Effector memory CD4-positive, alpha-beta T cell (primary cell): ENCODE results near the gene SPATA25.

Experiments used
- DNase-seq, 3 donors: peaks; one replicate each; pipeline ENCODE4 v3.0.0-alpha.2; 2020
- H3K27ac ChIP-seq: 2 replicates; pipeline ENCODE4 v1.7.0; 2013; ENCODE audit warnings: mild to moderate bottlenecking, low read length, moderate library complexity; ENCODE audit not compliant: insufficient read depth, poor library complexity, severe bottlenecking
- H3K27me3 ChIP-seq: replicated peaks from 2 replicates; pipeline ENCODE4 v1.7.0; 2013; ENCODE audit warnings: mild to moderate bottlenecking, low read length; ENCODE audit not compliant: insufficient read depth, control insufficient read depth, poor library complexity, severe bottlenecking
- H3K36me3 ChIP-seq: 2 replicates; pipeline ENCODE4 v1.7.0; 2013; ENCODE audit warnings: mild to moderate bottlenecking, low read length, moderate library complexity; ENCODE audit not compliant: control insufficient read depth, insufficient read depth
- H3K4me1 ChIP-seq: 2 replicates; pipeline ENCODE4 v1.7.0; 2013; ENCODE audit warnings: low read length, mild to moderate bottlenecking; ENCODE audit not compliant: control insufficient read depth, insufficient read depth, poor library complexity, severe bottlenecking
- H3K4me3 ChIP-seq: 2 replicates; pipeline ENCODE4 v1.7.0; 2013; ENCODE audit warnings: low read length, low read depth, mild to moderate bottlenecking; ENCODE audit not compliant: insufficient read depth, poor library complexity, severe bottlenecking
- H3K9me3 ChIP-seq: 2 replicates; pipeline ENCODE4 v1.7.0; 2013; ENCODE audit warnings: mild to moderate bottlenecking, low read length, moderate library complexity; ENCODE audit not compliant: control insufficient read depth

SPATA25 gene

DNA sequence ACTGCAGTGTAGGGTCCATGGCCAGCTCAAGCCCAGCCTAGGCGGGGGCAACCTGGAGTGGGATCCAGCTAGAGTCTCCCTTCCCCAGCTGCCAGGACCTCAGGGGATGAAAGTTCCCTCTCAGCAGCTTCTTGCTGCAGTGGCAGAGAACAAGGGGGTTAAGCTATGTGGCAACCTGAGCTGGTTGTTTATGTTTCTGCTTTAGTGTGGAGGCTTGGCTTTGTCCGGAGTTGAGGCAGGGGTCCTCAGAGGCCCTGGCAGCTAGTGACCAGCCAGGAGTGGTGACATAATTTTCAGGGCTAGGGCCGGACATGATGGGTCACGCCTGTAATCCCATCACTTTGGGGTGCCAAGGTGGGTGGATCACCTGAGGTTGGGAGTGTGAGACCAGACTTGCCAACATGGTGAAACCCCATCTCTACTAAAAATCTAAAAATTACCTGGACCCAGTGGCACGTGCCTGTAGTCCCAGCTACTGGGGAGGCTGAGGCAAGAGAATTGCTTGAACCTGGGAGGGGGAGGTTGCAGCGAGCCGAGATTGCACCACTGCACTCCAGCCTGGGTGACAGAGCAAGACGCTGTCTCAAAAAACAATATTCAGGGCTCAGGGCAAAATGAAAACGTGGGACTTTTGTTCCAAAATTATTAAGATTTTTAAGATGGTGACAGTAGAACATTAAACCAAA is 38.5 kb upstream of the SPATA25 start:
- no peak overlapping the region for H3K27ac ChIP-seq
- H3K4me3 ChIP-seq = no peak overlapping the region
- H3K27me3 ChIP-seq = no peaks in the 10 kb centered on the region
- H3K9me3 ChIP-seq = no peaks in the 10 kb centered on the region
- H3K36me3 ChIP-seq = no peaks in the 10 kb centered on the region
- no peak for DNase-seq
- H3K4me1 ChIP-seq = peaks cover 3% of the 10 kb centered on the region

DNA sequence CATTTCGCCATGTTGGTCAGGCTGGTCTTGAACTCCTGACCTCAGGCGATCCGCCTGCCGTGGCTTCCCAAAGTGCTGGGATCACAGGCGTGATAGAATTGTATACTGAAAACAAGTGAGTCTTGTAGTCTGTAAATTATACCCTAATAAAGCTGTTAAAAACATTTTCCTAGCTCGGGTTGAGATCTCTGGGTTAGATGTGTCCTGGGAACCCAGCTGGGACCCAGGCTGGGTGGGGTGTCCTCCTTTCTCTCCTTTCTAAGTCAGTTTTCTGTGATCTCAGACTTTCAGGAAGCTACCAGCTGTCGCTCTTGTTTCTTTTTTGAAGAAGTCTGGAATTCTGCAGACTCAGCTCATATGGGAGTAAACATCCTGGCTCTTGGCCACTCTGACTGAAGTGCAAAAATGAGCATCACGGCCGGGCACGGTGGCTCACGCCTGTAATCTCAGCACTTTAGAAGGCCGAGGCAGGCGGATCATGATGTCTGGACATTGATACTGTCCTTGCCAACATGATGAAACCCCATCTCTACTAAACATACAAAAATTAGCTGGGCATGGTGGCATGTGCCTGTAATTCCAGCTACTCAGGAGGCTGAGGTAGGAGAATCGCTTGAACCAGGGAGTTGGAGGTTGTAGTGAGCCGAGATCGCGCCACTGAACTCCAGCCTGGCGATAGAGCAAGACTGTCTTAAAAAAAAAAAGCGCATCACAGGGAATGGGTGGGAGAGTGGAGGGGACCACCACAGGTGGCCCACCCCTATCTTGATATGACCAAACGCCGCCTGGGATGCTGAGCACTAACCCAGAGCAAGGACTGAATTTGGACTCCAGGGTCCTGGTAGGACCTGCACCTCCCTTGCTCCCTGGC is 37.2 kb upstream of the SPATA25 start:
- H3K4me3 ChIP-seq = no peak overlapping the region
- H3K27me3 ChIP-seq = no peaks in the 10 kb centered on the region
- H3K9me3 ChIP-seq = no peaks in the 10 kb centered on the region
- peaks cover 3% of the 10 kb centered on the region for H3K4me1 ChIP-seq
- H3K27ac ChIP-seq = no peak overlapping the region
- no peak for DNase-seq
- no peaks in the 10 kb centered on the region for H3K36me3 ChIP-seq

DNA sequence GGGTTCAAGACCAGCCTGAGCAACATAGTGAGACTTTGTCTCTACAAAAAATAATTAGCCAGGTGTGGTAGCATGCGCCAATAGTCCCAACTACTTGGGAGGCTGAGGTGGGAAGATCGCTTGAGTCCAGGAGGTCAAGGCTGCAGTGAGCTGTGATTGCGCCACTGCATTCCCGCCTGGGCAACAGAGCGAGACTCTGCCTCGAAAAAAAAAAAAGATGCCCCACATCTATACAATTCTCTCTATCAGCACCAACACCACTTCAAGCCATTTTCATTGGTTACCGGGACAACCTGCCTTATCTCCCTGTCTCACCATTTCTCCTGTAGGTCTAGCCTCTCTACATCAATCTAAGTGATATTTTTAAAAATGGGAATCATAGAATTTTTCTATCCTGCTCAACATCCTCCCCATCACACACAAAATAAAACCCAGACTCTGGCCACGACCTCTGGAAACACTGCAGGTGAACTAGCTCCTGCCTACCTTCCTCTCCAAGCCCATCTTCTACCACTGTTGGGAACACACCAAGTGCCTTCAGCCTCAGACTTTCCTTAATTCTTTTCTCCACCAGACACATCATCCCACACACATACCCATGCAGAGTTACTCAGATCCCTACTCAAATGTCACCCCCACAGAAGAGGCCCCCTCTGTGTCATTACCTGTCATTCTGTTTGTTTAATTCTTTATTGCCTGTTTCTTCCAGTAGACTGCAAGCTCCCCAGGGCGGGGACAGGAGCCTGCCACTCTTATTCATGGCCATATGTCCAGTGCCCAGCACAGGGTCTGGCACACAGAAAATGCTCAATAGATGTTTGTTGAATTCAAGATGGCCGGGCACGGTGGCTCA is 34.1 kb upstream of the SPATA25 start:
- no peak overlapping the region for H3K4me3 ChIP-seq
- no peaks in the 10 kb centered on the region for H3K27me3 ChIP-seq
- no peaks in the 10 kb centered on the region for H3K9me3 ChIP-seq
- no peaks in the 10 kb centered on the region for H3K36me3 ChIP-seq
- H3K27ac ChIP-seq = no peak overlapping the region
- H3K4me1 ChIP-seq = peaks cover 3% of the 10 kb centered on the region
- no peak for DNase-seq

DNA sequence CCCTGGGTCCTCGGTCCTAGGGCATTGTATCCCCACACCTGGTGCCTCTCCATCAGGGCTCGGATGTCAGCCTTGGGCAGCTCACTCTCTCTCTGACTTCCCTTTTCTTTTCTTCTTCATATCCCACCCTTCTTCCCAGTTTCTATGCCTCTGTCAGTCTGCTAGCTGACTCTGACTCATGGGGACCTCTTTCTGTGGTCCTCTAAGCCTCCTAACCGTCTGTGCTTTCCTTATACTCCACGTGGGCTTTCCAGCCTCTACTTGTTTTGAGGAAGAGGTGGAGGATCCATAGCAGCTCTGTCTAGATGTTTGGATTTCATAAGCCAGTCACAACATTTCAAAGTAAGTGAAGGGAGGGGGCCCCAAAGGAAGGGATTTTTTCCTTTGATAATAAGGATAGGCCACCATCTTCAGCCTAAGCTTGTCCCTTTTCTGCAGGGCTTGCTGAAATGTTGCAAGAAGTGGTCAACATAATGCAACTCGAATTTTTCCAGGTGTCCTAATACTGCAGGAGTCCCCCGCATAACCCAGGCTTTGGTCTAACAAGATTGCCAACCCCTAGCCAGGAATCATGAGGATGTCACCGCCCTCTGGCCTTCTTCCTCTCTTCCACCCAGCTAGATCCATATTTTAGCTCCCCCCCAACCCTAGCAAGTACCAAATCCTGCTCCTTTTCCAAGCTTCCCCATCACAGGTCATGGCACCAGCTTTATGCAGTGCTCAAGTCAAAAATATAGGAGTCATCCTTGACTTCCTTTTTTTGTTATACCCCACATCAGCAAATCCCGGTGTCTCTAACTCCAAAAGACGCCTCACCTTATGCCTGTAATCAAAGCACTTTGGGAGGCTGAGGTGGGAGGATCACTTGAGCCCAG is 33.3 kb upstream of the SPATA25 start:
- H3K4me1 ChIP-seq = peaks cover 3% of the 10 kb centered on the region
- DNase-seq = no peak
- H3K9me3 ChIP-seq = no peaks in the 10 kb centered on the region
- H3K36me3 ChIP-seq = no peaks in the 10 kb centered on the region
- H3K27ac ChIP-seq = no peak overlapping the region
- H3K27me3 ChIP-seq = no peaks in the 10 kb centered on the region
- H3K4me3 ChIP-seq = no peak overlapping the region

DNA sequence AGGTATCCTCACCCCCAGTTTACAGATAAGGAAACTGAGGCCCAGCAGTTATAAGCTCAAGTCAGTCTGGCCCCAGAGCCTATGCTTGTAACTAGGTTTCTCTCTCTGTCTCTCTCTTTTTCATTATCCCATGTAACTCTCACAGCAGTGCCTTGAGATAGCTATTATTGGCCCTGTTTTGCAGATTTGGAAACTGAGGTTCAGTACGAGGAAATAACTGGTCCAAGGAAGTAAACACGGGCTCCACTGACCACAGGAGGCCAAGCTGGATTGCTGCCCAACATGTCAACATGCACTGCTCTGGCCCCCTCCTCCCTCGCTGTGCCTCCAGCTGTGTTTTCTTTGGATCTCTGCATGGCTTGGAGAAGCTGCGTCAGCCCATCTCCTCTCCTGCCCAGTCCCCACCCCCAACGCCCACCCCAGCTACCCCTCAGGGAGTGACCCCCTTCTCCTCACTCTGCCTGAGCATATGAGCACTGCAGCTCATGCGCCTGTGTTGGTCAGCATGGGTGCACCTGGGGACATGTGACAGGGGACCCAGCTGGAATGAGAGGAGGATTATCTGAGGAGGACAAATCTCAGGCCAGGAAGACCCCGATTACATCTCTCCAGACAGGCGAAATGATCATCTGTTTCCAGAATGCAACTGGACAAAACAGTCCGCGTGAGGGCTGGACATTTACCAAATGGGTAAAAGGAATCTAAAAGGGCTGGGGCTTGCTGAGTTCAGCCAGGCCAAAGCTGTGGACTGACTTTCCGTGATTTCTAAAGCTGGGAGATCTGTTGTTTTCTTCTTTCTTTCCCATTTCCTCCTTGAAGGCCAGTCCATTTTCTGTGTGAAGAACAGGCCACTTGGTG is 32.3 kb upstream of the SPATA25 start:
- no peak for DNase-seq

DNA sequence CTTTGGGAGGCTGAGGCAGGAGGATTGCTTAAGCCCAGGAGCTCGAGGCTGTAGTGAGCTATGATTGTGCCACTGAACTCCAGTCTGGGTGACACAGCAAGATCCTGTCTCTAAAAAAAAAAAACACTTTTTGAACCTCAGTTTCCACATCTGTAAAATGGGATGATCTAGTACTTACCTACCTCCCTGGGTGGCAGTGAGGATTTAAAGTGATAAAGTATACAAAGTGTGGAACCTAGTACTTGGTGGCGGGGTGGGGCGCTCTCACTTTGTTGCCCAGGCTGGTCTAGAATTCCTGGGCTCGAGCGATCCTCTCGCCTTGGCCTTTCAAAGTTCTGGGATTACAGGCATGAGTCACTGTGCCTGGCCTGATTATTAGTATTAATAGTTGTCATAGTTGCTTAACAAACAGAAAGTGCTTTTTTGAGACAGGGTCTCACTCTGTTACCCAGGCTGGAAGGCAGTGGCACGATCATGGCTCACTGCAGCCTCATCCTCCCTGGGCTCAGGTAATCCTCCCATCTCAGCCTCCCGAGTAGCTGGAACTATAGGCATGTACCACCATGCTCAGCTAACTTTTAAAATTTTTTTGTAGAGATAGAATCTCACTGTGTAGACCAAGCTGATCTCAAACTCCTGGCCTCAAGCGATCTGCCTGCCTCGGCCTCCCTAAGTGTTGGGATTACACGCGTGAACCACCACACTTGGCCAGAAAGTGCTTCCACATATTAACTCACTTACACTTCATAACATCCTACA is 31.5 kb upstream of the SPATA25 start:
- no peaks in the 10 kb centered on the region for H3K9me3 ChIP-seq
- H3K4me1 ChIP-seq = no peaks in the 10 kb centered on the region
- no peak overlapping the region for H3K4me3 ChIP-seq

More for the DNA sequence above, 32.3 kb upstream of the SPATA25 start:
- Histone ChIP-seq H3K27me3 (no peaks in the 10 kb centered on the region), H3K27ac (no peak overlapping the region), H3K9me3 (no peaks in the 10 kb centered on the region), H3K4me1 (peaks cover 3% of the 10 kb centered on the region), H3K4me3 (no peak overlapping the region), H3K36me3 (no peaks in the 10 kb centered on the region)

DNA sequence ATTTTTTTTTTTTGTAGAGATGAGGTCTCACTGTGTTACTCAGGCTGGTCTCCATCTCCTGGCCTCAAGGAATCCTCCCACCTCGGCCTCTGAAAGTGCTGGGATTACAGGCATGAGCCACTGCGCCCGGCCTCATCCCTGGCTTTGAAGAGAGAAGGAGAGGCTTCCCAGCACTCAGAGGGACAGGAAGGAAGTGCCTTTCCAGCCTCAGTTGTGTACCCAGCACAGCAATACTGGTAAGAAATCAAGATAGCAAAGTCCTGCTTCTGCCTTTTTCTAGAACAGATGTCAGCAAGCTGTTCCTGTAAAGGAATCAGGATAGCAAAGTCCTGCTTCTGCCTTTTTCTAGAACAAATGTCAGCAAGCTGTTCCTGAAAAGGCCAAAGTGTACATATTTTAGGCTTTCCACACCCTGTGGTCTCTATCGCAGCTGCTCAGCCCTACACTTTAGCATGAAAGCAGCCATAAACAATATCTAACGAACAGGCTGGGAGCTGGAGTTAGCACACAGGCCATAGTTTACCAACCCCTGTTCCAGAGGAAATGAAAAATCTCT is 30.8 kb upstream of the SPATA25 start:
- no peak overlapping the region for H3K4me3 ChIP-seq
- no peaks in the 10 kb centered on the region for H3K4me1 ChIP-seq
- no peaks in the 10 kb centered on the region for H3K9me3 ChIP-seq
- H3K27ac ChIP-seq = no peak overlapping the region
- H3K27me3 ChIP-seq = no peaks in the 10 kb centered on the region
- no peak for DNase-seq
- H3K36me3 ChIP-seq = no peaks in the 10 kb centered on the region

More for the DNA sequence above, 31.5 kb upstream of the SPATA25 start:
- H3K27me3 ChIP-seq = no peaks in the 10 kb centered on the region
- H3K27ac ChIP-seq = no peak overlapping the region
- no peaks in the 10 kb centered on the region for H3K36me3 ChIP-seq
- DNase-seq = no peak

DNA sequence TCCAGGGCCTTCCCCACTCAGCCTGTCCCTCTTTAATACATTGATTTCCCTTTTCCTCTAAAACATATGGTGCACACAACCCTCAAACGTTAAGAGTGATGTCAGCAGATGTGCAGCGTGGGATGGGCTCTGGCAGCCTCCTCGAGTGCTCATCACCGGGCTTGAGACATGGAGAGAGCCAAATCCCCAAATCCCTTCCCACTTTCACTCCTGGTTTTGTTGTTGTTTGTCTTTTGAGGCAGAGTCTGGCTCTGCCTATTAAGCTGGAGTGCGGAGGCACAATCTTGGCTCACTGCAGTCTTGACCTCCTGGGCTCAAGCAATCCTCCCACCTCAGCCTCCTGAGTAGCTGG is 30.3 kb upstream of the SPATA25 start:
- no peak overlapping the region for H3K27ac ChIP-seq
- H3K9me3 ChIP-seq = no peaks in the 10 kb centered on the region
- H3K4me3 ChIP-seq = no peak overlapping the region
- no peaks in the 10 kb centered on the region for H3K4me1 ChIP-seq
- DNase-seq = no peak
- H3K27me3 ChIP-seq = no peaks in the 10 kb centered on the region
- H3K36me3 ChIP-seq = no peaks in the 10 kb centered on the region
